HG03060 (cell line): Measurements from ENCODE around the gene COMMD6.

Experiments
- ATAC-seq: cut with Tn5 transposase; IDR thresholded peaks from one replicate; pipeline ENCODE4 v1.9.1; 2021; ENCODE audit warnings: low read depth, moderate number of reproducible peaks; ENCODE audit not compliant: unreplicated experiment

Gene COMMD6

DNA sequence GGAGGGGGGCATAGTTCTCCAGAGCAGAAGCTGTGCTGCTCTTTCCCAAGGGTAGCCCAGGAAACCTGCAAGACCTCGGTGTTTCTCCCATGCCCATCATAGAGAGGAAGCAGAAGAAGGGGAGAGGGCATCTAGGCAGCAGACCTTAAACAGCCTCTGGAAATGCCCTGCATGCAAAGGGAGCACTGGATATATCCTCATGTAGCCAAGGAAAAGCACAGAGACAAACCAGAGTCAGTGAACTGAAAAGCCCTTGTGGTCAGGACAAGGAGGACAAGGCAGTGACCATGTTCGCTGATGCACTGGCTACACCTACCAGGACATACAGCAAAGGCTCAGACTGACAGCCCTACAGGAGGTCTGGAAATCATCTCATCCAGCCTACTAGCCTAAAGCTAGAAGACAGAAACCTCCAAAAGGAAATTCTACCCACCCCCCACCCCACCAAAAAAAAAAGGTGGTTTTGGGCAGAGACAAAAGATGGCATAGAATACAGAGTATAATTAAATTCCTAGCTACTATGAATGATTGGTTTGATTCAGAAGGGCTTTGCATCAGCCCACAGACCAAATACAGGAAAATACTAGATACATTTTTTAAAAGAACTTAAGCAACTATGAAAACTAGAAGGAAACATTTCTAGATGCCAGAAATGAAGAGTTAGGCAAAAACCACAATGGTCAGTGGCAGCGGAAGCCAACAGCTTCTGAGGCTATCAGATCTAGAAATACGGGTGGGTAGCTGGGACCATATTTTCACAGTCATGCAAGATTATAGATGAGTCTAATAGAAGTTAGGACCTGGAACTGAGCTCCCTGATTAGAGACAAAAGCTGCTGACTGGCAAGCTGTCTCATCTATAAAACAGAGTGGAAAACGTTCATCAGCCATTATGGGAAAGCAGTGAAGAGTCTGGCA, 51.2 kb downstream of the COMMD6 start:
- ATAC-seq = no peak

DNA sequence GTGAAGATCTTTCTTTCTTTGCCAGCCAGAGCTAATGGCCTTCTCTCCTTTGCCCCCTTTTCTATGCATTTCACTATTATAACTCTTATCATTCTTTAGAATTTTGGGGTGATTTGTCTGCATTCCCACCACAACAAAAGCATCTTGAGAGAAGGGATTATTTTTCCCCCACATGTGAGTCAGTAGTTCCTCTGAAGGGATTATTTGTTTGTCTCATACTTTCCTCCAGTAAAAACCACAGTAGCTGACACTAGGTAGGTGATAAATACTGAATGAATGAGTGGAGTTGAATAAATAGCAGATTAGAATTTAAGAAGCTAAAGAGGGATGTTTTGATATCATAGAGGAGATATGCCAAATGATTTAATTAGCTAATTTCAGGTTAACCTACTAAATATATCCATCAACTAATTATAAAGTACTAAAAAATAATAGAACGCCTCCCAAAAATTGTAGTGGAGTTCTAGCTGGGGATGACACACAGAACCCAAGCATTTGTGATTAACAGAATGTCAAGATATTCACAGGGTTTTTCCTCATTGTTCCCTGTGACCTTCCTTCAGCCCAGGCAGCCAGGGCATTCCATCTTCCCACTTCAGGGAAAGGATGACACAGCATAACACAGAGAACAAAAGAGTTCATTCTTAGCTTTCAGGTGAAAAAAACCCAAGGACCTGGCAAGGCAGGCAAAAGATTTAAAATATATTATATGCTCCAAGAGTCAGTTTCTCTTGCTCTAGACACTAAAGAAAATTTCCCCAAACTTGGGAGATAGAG, 52.2 kb downstream of the COMMD6 start:
- no peak for ATAC-seq

DNA sequence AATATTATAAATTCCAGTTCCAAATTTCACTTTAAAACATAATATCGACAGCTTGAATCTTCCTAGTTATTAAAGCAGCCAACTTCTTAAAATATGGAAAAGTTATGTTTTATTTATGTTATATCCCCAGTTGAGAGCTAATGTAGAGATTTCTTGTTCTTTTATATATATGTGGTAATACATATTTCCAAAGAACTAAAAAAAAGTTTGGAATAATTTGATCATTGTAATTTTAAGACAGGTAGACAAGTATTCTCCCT, 54.9 kb downstream of the COMMD6 start:
- no peak for ATAC-seq

DNA sequence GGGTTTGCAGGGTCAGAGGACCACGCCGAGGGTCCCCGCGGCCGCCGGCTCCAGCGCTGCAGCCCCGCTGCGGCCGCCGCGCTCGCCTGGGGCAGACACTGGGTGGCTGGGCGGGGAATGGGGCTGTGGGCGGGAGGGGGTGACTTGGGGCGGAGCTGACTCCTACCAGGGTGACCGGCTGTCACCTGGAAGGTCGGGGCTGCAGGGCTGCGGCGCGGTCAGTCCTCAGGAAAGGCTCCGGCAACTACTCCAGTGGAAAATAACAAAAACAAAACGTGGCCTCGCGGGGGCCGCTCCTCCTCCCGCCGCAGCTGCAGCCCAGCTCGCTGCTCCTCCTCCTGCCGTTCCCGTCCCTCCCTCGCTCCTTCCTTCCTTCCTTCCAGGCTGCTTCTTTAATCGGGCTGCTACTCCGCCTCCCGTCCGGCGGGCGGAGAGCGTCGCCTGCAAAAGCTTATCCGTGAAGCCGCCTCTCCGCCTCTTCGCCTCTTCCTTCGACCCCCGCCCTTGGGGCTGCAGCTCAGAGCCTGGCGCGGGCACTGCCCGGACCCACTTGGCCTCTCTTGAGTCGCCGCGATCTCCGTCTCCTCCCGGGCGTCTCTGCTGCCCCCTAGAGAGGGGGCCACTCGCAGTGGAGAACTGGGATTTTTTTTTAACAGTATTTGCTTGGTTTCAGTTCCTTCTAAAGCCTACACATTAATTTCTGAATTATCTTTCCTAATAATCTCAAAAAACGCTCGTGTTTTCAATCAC, 55.4 kb downstream of the COMMD6 start, which contains the start of gene TBC1D4:
Gene TBC1D4 (minus strand): TSS at position 100 of the 750 bp plus-strand sequence. CDS start 402 bp downstream, outside the sequence.
- ATAC-seq = peak; percentile 63

DNA sequence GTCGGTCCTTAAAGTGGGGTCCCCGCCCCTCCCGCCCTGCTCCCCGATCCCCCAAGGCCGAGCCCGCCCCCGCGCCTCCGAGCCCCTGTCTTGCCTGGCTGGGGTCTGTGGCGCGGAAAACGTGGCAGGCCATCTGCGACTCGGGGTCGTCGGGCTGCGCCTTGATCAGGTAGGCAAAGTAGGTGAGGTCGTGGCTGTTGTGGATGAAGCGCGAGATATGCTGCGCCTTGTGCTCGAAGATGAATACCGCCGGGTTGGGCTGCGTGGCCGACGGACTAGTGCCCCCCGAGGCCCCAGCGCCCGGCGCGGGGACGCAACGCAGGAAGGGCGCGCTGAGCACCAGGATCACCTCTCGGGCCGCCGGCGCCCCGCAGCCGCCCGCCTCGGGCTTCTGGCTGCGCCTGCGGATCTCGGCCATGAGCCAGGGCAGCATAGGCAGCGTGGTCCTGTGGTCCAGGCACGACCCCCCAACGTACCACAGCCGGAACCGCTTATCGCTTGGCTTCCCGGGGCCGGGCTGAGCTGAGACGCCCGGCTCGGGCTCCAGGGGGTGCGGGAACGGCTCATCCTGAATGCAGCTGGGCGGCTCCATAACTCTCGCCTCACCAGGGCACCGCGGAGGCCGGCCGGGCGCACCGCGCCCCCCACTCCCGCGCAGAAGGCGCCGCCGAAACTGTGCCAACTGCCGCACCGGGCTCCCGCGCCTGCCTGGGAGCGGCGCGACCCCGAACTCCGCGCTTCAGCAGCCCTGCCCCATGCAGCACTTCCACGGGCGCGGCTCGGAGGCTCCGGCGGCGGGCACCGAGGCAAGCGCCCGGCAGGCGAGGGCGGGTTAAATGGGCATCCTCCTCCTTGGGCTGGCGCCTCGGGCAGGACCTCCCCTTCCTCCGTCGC, 56.2 kb downstream of the COMMD6 start:
- ATAC-seq = peak; percentile 12

DNA sequence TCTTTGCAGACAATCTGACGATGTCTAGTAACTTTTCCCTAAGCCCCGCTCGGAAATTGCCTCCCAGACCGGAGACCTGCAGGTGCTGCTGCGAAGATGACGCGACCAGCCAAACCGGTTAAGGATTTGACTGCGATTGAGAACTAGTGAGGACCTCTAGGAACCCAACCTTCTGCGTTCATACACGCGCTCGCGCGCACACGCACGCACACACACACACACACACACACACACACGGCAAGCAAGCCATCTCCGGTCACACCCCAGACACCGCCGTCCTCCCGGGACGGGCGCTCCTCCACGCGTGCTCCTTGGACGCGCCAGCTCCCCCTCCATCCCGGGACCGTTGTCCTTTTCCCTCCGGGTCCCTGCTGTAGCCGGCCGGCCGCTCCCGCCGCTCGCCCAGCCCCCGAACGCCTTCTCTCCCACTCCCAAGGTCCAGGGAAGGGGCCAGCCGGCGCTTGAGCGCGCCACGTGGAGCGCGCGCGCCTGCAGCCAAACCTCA, 56.9 kb downstream of the COMMD6 start:
- no peak for ATAC-seq

DNA sequence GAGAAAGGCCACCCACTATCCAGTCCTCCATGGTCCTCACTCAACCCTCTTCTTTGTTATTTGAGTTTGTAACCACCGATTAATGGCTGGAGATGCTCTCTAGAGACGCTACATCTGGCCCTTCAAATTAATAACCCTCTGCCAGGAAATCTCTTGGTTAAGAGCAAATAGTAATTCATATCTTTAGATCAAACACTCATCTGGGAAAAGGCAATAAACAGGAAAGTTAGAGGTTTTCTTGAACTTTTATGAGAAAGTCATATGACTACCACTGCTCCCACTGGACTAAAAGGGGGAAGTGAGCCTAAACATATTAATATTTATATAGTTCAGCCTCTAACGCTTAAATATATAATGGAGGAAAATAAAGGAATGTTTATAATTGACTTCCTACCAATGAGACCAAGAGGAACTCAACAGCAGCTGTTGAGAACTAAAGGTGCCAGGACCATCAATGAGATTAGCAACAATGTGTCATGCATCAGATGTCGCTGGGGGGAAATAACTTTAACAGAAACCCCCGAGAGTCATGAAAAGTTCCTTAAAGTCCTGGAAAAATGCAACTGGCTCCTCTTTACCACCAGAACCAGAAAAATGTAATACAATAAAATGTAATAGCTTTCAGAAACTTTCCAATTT, 58.4 kb downstream of the COMMD6 start:
- no peak for ATAC-seq

DNA sequence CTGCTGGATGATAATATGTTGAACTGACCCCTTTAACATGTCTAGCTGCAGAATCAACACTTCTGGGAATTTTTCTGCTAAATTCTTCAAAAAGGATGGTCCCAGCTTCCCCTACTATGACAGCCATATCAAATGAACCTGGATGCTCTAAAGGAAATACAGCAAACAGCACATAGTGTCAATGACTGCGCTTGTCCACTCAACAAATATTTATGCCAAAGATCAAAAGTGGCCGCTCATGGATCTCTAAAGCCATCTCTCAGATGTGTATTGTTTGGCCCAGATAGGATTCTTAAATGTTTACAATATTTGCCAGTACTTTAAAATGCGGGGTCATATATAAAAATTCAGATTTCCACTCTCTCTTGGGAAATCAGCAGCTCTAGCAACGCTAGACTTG, 59.0 kb downstream of the COMMD6 start:
- ATAC-seq = no peak
